GM06990 (cell line): ENCODE data around the gene DDIT4.
A peak's percentile ranks its signal among the peaks of the same experiment; 100 is the strongest.
"Not testable (repeated sequence)": the region's sequence is repeated elsewhere in the genome, so short reads cannot be mapped to it uniquely, and the experiment has no call there.

Source experiments
- DNase-seq: peaks from one replicate; pipeline ENCODE4 v3.0.0-alpha.2; 2011; ENCODE audit not compliant: insufficient read length; ENCODE audit errors: extremely low read depth
- H3K27me3 ChIP-seq: replicated peaks from 2 replicates; pipeline ENCODE4 v1.6.0; 2011; ENCODE audit warnings: low read length; ENCODE audit not compliant: control insufficient read depth, insufficient read depth
- H3K36me3 ChIP-seq: 2 replicates; pipeline ENCODE4 v1.5.1; 2011; ENCODE audit warnings: low read length; ENCODE audit not compliant: control insufficient read depth, insufficient read depth
- H3K4me3 ChIP-seq: replicated peaks from 2 replicates; pipeline ENCODE4 v1.5.1; 2011; ENCODE audit warnings: low read depth, mild to moderate bottlenecking, control low read depth, low read length
- TF ChIP-seq, protein P1 (sequence below): IDR thresholded peaks from 2 replicates; pipeline ENCODE4 v1.5.1; 2011; ENCODE audit warnings: low read length, control low read depth, mild to moderate bottlenecking, inconsistent platforms; ENCODE audit not compliant: insufficient read depth, poor library complexity, severe bottlenecking

DDIT4 gene

DNA sequence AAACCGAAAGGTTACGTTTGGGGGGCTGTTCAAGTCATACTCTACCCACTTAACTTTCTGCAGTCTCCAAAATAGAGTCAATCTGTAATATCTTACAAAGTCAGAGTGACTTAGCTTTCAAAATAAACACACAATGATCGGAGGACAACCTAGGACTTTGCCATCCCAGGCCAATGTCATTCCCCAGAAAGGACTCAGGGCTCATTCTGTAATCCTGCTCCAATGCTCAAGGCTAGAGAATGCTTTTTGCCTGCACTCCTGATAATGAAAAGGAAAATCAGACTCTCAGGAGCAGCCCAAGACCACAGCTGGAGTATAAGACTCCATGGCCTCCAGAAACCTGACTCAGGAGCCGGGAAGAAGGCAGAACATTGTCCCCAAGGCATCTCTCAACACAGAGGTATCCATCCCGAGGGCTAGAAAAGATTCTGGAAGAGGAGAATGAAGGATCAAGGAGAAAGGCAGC is 29.1 kb upstream of the DDIT4 start:
- TF ChIP-seq, protein P1, sequence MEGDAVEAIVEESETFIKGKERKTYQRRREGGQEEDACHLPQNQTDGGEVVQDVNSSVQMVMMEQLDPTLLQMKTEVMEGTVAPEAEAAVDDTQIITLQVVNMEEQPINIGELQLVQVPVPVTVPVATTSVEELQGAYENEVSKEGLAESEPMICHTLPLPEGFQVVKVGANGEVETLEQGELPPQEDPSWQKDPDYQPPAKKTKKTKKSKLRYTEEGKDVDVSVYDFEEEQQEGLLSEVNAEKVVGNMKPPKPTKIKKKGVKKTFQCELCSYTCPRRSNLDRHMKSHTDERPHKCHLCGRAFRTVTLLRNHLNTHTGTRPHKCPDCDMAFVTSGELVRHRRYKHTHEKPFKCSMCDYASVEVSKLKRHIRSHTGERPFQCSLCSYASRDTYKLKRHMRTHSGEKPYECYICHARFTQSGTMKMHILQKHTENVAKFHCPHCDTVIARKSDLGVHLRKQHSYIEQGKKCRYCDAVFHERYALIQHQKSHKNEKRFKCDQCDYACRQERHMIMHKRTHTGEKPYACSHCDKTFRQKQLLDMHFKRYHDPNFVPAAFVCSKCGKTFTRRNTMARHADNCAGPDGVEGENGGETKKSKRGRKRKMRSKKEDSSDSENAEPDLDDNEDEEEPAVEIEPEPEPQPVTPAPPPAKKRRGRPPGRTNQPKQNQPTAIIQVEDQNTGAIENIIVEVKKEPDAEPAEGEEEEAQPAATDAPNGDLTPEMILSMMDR: no peak
- DNase-seq: no peak
- no peaks in the 10 kb centered on the region for H3K27me3 ChIP-seq
- no peaks in the 10 kb centered on the region for H3K36me3 ChIP-seq
- H3K4me3 ChIP-seq: no peak overlapping the region

DNA sequence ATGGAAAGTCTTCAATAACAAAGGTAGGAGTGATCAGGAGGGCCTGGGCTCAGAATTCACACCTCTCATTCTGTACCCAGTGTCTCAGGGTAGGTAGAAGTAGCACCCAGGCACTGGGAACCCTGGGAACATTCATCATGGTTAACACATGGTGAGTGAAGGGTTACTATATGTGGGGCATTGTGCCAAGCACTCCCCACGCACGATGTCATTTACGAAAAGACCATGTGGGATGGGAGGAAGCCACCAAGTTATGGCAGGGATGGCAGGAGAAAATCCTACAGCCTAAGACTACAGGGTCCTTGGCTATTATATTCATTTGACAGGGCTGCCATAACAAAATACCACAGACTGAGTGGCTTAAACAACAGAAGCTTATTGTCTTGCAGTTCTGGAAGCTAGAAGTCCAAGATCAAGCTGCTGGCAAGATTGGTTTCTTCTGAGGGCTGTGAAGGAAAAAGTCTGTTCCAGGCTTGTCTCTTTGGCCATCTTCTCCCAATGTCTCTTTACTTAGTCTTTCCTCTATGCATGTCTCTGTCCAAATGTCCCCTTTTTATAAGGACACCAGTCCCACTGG is 27.7 kb upstream of the DDIT4 start:
- no peak for DNase-seq
- Histone ChIP-seq H3K27me3 (no peaks in the 10 kb centered on the region), H3K36me3 (no peaks in the 10 kb centered on the region), H3K4me3 (no peak overlapping the region)
- TF ChIP-seq, protein P1: no peak

DNA sequence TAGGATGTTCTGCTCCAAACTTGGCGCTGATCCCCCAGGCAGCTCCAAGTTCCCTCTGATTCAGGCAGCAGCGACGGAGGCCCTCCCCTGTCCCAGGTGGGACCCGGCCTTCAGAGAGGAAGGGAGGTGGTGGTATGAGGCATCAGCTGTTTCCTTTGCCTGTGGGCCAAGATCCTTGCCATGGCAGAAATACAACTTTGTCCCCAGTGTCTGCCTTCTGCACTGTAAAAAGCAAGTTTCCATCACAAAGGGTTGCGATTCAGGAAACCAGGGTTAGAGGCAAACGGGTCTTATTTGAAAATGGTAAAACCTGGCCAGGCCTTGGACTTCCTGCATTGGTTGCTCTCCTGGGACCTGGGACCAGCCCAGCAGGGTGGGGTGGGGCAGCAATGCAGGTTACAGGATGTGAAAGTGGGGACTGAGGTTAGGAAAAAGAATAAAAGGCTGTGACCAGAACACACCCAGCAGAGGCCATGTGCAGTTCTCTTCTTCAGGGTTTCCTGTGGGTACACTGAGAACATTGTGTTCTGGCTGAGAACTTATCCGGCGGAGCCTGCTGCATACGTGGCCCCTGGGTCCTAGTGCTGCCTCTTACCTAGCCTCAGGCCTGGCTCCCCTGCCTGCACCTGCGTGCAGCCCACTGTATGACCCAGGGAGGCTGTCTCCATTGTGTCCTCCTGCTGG is 25.1 kb upstream of the DDIT4 start:
- H3K4me3 ChIP-seq: peak overlapping the region; percentile 36
- peak; percentile 91 for DNase-seq

DNA sequence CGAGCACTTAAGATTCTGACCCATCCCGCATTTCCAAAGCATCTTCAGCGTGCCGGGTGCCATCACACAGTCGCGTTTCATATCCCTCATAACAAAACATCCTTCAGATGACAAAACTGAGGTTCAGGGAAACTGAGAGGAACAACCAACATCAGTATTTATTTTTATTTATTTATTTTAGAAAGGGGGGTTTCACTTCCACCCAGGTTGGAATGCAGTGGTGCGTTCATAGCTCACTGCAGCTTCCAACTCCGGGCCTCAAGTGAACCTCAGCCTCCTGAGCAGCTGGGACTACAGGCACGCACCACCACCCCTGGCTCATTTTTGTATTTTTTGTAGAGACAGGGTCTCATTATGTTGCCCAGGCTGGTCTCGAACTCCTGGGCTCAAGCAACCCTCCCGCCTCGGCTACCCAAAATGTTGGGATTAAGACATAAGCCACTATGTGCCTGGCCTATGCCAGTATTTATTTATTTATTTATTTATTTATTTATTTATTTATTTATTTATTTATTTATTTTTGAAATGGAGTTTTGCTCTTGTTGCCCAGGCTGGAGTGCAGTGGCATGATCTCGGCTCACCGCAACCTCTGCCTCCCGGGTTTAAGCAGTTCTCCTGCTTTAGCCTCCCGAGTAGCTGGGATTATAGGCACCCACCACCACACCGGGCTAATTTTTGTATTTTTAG is 24.4 kb upstream of the DDIT4 start:
- not testable (repeated sequence) for H3K36me3 ChIP-seq, DNase-seq, H3K27me3 ChIP-seq
- peak overlapping the region; percentile 36 for H3K4me3 ChIP-seq

More for the DNA sequence above, 25.1 kb upstream of the DDIT4 start:
- TF ChIP-seq, protein P1: no peak
- Histone ChIP-seq H3K36me3 (no peaks in the 10 kb centered on the region), H3K27me3 (no peaks in the 10 kb centered on the region)

DNA sequence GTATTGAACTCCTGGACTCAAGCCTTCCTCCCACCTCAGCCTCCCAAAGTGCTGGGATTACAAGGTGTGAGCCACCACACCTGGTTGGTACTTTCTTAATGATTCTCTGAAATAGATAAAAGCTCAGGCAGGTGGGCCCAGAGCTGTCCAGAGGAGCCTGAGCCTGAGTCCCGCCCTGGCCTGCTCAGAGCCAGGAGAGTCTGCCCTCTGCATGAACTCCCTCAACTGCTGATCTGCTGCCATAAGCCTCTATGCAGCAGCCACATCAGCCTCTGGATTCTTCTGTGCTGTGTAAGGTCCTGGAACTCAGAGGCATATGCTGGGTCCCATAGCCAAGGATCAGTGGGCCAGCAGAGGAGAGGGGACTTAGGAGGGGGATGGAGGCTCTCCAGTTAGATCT is 23.1 kb upstream of the DDIT4 start:
- DNase-seq: no peak
- TF ChIP-seq, protein P1: no peak

GRCh38 chr10:72251635-72252034 is 22.1 kb upstream of the DDIT4 start:
- no peaks in the 10 kb centered on the region for H3K27me3 ChIP-seq
- no peaks in the 10 kb centered on the region for H3K36me3 ChIP-seq
- no peak for DNase-seq
- TF ChIP-seq, protein P1: no peak
- H3K4me3 ChIP-seq: no peak overlapping the region

More for the DNA sequence above, 23.1 kb upstream of the DDIT4 start:
- Histone ChIP-seq H3K27me3 (no peaks in the 10 kb centered on the region), H3K36me3 (no peaks in the 10 kb centered on the region), H3K4me3 (no peak overlapping the region)
